ENCODE results near the gene KCNQ4. TPM values are rescaled to one million over a fixed set of nuclear protein-coding genes. Genes with fewer than 3 reads are reported as not detected.

Gene KCNQ4
- total and polyA plus RNA-seq, 2 experiments from 2014 or later = 0.13 to 3.7 TPM

GRCh38 chr1:40829631-40830245 is 46.2 kb downstream of the KCNQ4 start:
- H3K36me3 ChIP-seq = no peaks in the 10 kb centered on the region
- no peak overlapping the region for H3K27ac ChIP-seq
- no peaks in the 10 kb centered on the region for H3K9me3 ChIP-seq (ENCODE audit: low read depth)
- DNase-seq (ENCODE audit: low read depth in 1 of 2, low spot score in 1 of 2) = no peak
- H3K27me3 ChIP-seq = no peaks in the 10 kb centered on the region
- H3K4me1 ChIP-seq (ENCODE audit: low read depth) = peaks cover 11% of the 10 kb centered on the region
- no peak overlapping the region for H3K4me3 ChIP-seq
- TF ChIP-seq CTCF (IDR thresholded peaks at IDR 0.05; ENCODE audit: low read depth, low read length) = no peak

GRCh38 chr1:40830419-40830943 is 46.9 kb downstream of the KCNQ4 start:
- H3K27ac ChIP-seq = no peak overlapping the region
- H3K4me1 ChIP-seq (ENCODE audit: low read depth) = peaks cover 3% of the 10 kb centered on the region
- H3K4me3 ChIP-seq = no peak overlapping the region
- H3K27me3 ChIP-seq = no peaks in the 10 kb centered on the region
- no peaks in the 10 kb centered on the region for H3K36me3 ChIP-seq
- no peak for DNase-seq (ENCODE audit: low read depth in 1 of 2, low spot score in 1 of 2)
- no peaks in the 10 kb centered on the region for H3K9me3 ChIP-seq (ENCODE audit: low read depth)
- TF ChIP-seq CTCF (IDR thresholded peaks at IDR 0.05; ENCODE audit: low read depth, low read length) = no peak

GRCh38 chr1:40831001-40831732 is 47.6 kb downstream of the KCNQ4 start:
- TF ChIP-seq CTCF (IDR thresholded peaks at IDR 0.05; ENCODE audit: low read depth, low read length) = no peak
- H3K9me3 ChIP-seq (ENCODE audit: low read depth) = no peaks in the 10 kb centered on the region
- no peaks in the 10 kb centered on the region for H3K27me3 ChIP-seq
- H3K27ac ChIP-seq = no peak overlapping the region
- H3K4me3 ChIP-seq = no peak overlapping the region
- H3K4me1 ChIP-seq (ENCODE audit: low read depth) = no peaks in the 10 kb centered on the region
- DNase-seq (ENCODE audit: low read depth in 1 of 2, low spot score in 1 of 2) = no peak
- H3K36me3 ChIP-seq = no peaks in the 10 kb centered on the region

GRCh38 chr1:40833979-40834378 is 50.4 kb downstream of the KCNQ4 start:
- TF ChIP-seq CTCF (IDR thresholded peaks at IDR 0.05; ENCODE audit: low read depth, low read length) = no peak
- no peaks in the 10 kb centered on the region for H3K9me3 ChIP-seq (ENCODE audit: low read depth)
- no peak for DNase-seq (ENCODE audit: low read depth in 1 of 2, low spot score in 1 of 2)
- peaks cover 2% of the 10 kb centered on the region for H3K4me1 ChIP-seq (ENCODE audit: low read depth)
- H3K27me3 ChIP-seq = no peaks in the 10 kb centered on the region
- H3K36me3 ChIP-seq = no peaks in the 10 kb centered on the region
- H3K27ac ChIP-seq = no peak overlapping the region
- no peak overlapping the region for H3K4me3 ChIP-seq

DNA sequence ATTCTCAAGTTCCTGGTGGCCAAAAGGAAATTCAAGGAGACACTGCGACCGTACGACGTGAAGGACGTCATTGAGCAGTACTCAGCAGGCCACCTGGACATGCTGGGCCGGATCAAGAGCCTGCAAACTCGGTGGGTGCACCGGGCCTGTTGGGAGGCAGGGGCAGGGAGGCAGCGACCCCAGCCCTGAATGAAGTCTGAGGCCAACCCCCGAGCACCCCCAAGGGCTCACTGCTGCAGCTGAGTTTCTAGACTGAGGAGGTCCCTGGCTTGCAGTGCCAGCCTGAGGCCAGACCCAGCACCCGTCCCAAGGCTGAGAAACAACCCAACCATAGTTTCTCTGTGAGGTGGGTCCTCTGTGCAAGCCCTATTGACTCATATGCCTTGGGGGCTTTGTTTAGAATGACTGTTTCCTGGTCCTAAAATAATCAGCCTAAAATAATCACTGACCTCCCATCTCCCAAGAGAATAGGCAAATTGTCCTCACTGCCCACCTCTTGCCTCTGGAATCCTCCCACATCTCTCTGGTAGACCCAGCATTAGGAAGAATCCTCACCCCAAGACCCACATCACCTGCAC is 51.5 kb downstream of the KCNQ4 start:
- no peak for TF ChIP-seq CTCF (IDR thresholded peaks at IDR 0.05; ENCODE audit: low read depth, low read length)
- Histone ChIP-seq H3K36me3 (no peaks in the 10 kb centered on the region), H3K27ac (no peak overlapping the region), H3K4me1 (ENCODE audit: low read depth) (peaks cover 4% of the 10 kb centered on the region), H3K27me3 (no peaks in the 10 kb centered on the region), H3K9me3 (ENCODE audit: low read depth) (no peaks in the 10 kb centered on the region), H3K4me3 (no peak overlapping the region)
- no peak for DNase-seq (ENCODE audit: low read depth in 1 of 2, low spot score in 1 of 2)

Data from cardiac muscle cell (in vitro differentiated cells and primary cell).